Neural progenitor cell (in vitro differentiated cells): ENCODE results near the gene LPCAT4. TPM values are rescaled to one million over a fixed set of nuclear protein-coding genes. Genes with fewer than 3 reads are reported as not detected.

Source experiments
- DNase-seq: peaks from one replicate; pipeline ENCODE4 v3.0.0-alpha.2; 2016; ENCODE audit warnings: low spot score
- H2AFZ ChIP-seq: fragments of 200-600 bp; sonication (generic); replicated peaks from 2 replicates; pipeline ENCODE4 v1.6.1; 2016; ENCODE audit warnings: antibody characterized with exemption
- H3F3A ChIP-seq: fragments of 200-600 bp; sonication (generic); 2 replicates; pipeline ENCODE4 v1.6.1; 2016; ENCODE audit warnings: antibody characterized with exemption, low read depth
- H3K27ac ChIP-seq: fragments of 200-600 bp; sonication (generic); 2 replicates; pipeline ENCODE4 v1.5.1; 2016; ENCODE audit warnings: mild to moderate bottlenecking
- H3K27me3 ChIP-seq: fragments of 200-600 bp; sonication (generic); 2 replicates; pipeline ENCODE4 v1.6.1; 2016; ENCODE audit warnings: mild to moderate bottlenecking, moderate library complexity
- H3K36me3 ChIP-seq: fragments of 200-600 bp; sonication (generic); 2 replicates; pipeline ENCODE4 v1.5.1; 2016
- H3K4me1 ChIP-seq: fragments of 200-600 bp; sonication (generic); 2 replicates; pipeline ENCODE4 v1.6.1; 2016; ENCODE audit warnings: mixed run types
- H3K4me2 ChIP-seq: fragments of 200-600 bp; sonication (generic); 2 replicates; pipeline ENCODE4 v1.6.1; 2016
- H3K4me3 ChIP-seq: fragments of 200-600 bp; sonication (generic); 2 replicates; pipeline ENCODE4 v1.5.1; 2016
- H3K79me2 ChIP-seq: fragments of 200-600 bp; sonication (generic); 2 replicates; pipeline ENCODE4 v1.6.1; 2016; ENCODE audit warnings: low read depth
- H3K9ac ChIP-seq: fragments of 200-600 bp; sonication (generic); 2 replicates; pipeline ENCODE4 v1.6.1; 2016
- H3K9me3 ChIP-seq: fragments of 200-600 bp; sonication (generic); 2 replicates; pipeline ENCODE4 v1.5.1; 2016; ENCODE audit warnings: low read depth
- H4K20me1 ChIP-seq: fragments of 200-600 bp; sonication (generic); 2 replicates; pipeline ENCODE4 v1.6.1; 2016; ENCODE audit warnings: low read depth
- H3K27ac Mint-ChIP-seq: 3 replicates; pipeline ENCODE4 v1.8.0; 2021; ENCODE audit warnings: mixed read lengths
- H3K27me3 Mint-ChIP-seq: 2 replicates; pipeline ENCODE4 v1.8.0; 2022; ENCODE audit warnings: low read depth, mild to moderate bottlenecking, inconsistent platforms, moderate library complexity, mixed read lengths; ENCODE audit not compliant: insufficient read depth
- H3K36me3 Mint-ChIP-seq: 3 replicates; pipeline ENCODE4 v1.8.0; 2021; ENCODE audit warnings: mixed read lengths
- H3K4me1 Mint-ChIP-seq: 3 replicates; pipeline ENCODE4 v1.8.0; 2021; ENCODE audit warnings: mixed read lengths
- H3K4me3 Mint-ChIP-seq: 3 replicates; pipeline ENCODE4 v1.8.0; 2021; ENCODE audit warnings: mild to moderate bottlenecking, moderate library complexity, mixed read lengths
- H3K9me3 Mint-ChIP-seq: 3 replicates; pipeline ENCODE4 v1.8.0; 2020; ENCODE audit warnings: mixed read lengths
- CTCF ChIP-seq: fragments of 200-600 bp; sonication (generic); IDR thresholded peaks from 2 replicates; pipeline ENCODE4 v1.5.1; 2017; ENCODE audit warnings: antibody characterized with exemption, mild to moderate bottlenecking
- EZH2 ChIP-seq: fragments of 200-600 bp; sonication (generic); IDR thresholded peaks from 2 replicates; pipeline ENCODE4 v1.6.1; 2017; ENCODE audit warnings: antibody characterized with exemption, mild to moderate bottlenecking, moderate library complexity
- EZH2phosphoT487 ChIP-seq: fragments of 200-600 bp; sonication (generic); IDR thresholded peaks from 2 replicates; pipeline ENCODE4 v1.6.1; 2017; ENCODE audit warnings: antibody characterized with exemption
- total RNA-seq: library from RNA; depleted of rRNA; stranded (reverse); fragments of >200 nt; gene quantifications from 2 replicates; pipeline ENCODE4 v1.2.3, GENCODE V29; 2015; ENCODE audit warnings: low replicate concordance

The LPCAT4 gene
- total RNA-seq, 1 donor from 2014 or later, result 35.1 TPM

- Mint-ChIP-seq H3K27ac (no peak overlapping the region), H3K4me1 (peaks cover 16% of the 10 kb centered on the region), H3K27me3 (peaks cover 5% of the 10 kb centered on the region), H3K4me3 (no peak overlapping the region), H3K9me3 (no peaks in the 10 kb centered on the region), H3K36me3 (peaks cover 4% of the 10 kb centered on the region)
- no peak for TF ChIP-seq CTCF
- no peak for TF ChIP-seq EZH2
- TF ChIP-seq EZH2phosphoT487, result no peak
- peaks cover 12% of the 10 kb centered on the region for H4K20me1 ChIP-seq
- H3K4me3 ChIP-seq, result no peak overlapping the region
- H2AFZ ChIP-seq, result no peak overlapping the region
- peaks cover 15% of the 10 kb centered on the region for H3K4me1 ChIP-seq
- H3K27ac ChIP-seq, result no peak overlapping the region
- DNase-seq, result no peak
- peaks cover 19% of the 10 kb centered on the region for H3F3A ChIP-seq
- no peaks in the 10 kb centered on the region for H3K9me3 ChIP-seq
- H3K27me3 ChIP-seq, result no peaks in the 10 kb centered on the region
- H3K79me2 ChIP-seq, result peaks cover 18% of the 10 kb centered on the region
- H3K36me3 ChIP-seq, result no peaks in the 10 kb centered on the region
- H3K9ac ChIP-seq, result no peak overlapping the region
- H3K4me2 ChIP-seq, result no peak overlapping the region
Measured at GRCh38 chr15:34370129-34370528, 3.1 kb upstream of the LPCAT4 start.

- Mint-ChIP-seq H3K36me3 (peaks cover 3% of the 10 kb centered on the region), H3K4me3 (peak overlapping the region; percentile 97), H3K4me1 (peaks cover 16% of the 10 kb centered on the region), H3K27me3 (peaks cover 5% of the 10 kb centered on the region), H3K27ac (peak overlapping the region; percentile 85), H3K9me3 (no peaks in the 10 kb centered on the region)
- Histone ChIP-seq H3F3A (peaks cover 19% of the 10 kb centered on the region), H2AFZ (peak overlapping the region; percentile 95), H3K9me3 (no peaks in the 10 kb centered on the region), H3K79me2 (peaks cover 24% of the 10 kb centered on the region), H3K4me2 (peak overlapping the region; percentile 85), H4K20me1 (peaks cover 14% of the 10 kb centered on the region), H3K27me3 (no peaks in the 10 kb centered on the region), H3K4me1 (peaks cover 15% of the 10 kb centered on the region), H3K4me3 (peak overlapping the region; percentile 78), H3K27ac (peak overlapping the region; percentile 64), H3K9ac (peak overlapping the region; percentile 47), H3K36me3 (no peaks in the 10 kb centered on the region)
- DNase-seq, result peak; percentile 81
- TF ChIP-seq CTCF, result no peak
- TF ChIP-seq EZH2, result no peak
- TF ChIP-seq EZH2phosphoT487, result no peak
Measured at GRCh38 chr15:34366271-34367065, 528 bp downstream of the LPCAT4 start.

- Histone ChIP-seq H3K79me2 (peaks cover 24% of the 10 kb centered on the region), H3K36me3 (no peaks in the 10 kb centered on the region), H4K20me1 (peaks cover 14% of the 10 kb centered on the region), H3K4me3 (peak overlapping the region; percentile 78), H3K4me2 (peak overlapping the region; percentile 85), H3F3A (peaks cover 19% of the 10 kb centered on the region), H3K9ac (no peak overlapping the region), H3K4me1 (peaks cover 15% of the 10 kb centered on the region), H3K9me3 (no peaks in the 10 kb centered on the region), H3K27me3 (no peaks in the 10 kb centered on the region), H3K27ac (no peak overlapping the region), H2AFZ (peak overlapping the region; percentile 95)
- Mint-ChIP-seq H3K4me3 (peak overlapping the region; percentile 97), H3K27me3 (peaks cover 4% of the 10 kb centered on the region), H3K27ac (peak overlapping the region; percentile 39), H3K4me1 (peaks cover 16% of the 10 kb centered on the region), H3K9me3 (no peaks in the 10 kb centered on the region), H3K36me3 (peaks cover 8% of the 10 kb centered on the region)
- no peak for DNase-seq
- no peak for TF ChIP-seq EZH2phosphoT487
- no peak for TF ChIP-seq EZH2
- no peak for TF ChIP-seq CTCF
Measured at GRCh38 chr15:34365836-34366235, 1.2 kb downstream of the LPCAT4 start.
